ENCODE results near the gene ZNF672.

- TF ChIP-seq, protein P1, sequence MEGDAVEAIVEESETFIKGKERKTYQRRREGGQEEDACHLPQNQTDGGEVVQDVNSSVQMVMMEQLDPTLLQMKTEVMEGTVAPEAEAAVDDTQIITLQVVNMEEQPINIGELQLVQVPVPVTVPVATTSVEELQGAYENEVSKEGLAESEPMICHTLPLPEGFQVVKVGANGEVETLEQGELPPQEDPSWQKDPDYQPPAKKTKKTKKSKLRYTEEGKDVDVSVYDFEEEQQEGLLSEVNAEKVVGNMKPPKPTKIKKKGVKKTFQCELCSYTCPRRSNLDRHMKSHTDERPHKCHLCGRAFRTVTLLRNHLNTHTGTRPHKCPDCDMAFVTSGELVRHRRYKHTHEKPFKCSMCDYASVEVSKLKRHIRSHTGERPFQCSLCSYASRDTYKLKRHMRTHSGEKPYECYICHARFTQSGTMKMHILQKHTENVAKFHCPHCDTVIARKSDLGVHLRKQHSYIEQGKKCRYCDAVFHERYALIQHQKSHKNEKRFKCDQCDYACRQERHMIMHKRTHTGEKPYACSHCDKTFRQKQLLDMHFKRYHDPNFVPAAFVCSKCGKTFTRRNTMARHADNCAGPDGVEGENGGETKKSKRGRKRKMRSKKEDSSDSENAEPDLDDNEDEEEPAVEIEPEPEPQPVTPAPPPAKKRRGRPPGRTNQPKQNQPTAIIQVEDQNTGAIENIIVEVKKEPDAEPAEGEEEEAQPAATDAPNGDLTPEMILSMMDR (conservative IDR thresholded peaks at IDR 0.05; ENCODE audit: low read length): no peak
- no peak for TF ChIP-seq EZH2phosphoT487 (IDR thresholded peaks at IDR 0.05; ENCODE audit: borderline replicate concordance)
Measured at GRCh38 chr1:248802454-248802853, 35.6 kb upstream of the ZNF672 start.
